ENCODE results near the gene INTS11.
A peak's percentile ranks its signal among the peaks of the same experiment; 100 is the strongest.

The INTS11 gene

DNA sequence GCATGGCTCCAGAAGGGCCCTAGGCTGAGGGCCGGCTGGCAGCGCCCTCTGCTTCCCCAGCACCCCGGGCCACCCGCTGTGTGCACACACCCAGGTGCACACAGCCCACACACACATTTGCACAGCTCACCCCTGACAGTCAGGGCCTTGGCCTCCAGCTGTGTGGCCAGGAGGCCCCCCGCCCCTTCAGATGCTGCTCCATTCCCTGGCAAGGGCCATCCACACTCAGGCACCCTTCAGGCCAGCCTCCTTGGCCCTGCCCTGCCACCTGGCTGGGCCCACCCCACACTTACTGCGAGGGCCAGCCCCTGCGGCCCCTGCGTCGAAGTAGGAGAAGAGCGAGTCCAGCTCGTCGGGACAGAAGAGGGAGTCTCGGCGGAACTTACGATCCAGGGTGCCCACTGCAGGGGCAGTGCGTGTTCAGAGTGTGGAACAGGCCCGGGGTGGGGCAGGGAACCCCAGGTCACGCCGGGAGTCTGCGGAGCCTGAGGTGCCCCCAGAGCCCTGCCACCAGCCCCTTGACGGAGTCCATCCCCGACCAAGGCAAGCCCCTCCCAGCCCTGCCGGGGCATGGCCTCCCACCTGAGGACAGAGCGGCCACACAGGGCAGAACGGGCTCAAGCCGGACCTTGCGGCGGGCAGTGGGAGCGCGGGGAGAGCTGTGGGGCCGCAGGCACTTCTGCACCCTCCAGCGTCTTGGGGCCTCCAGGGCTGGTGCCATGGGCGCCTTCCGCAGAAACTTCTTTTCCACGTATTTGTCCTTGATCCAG lies 29.1 kb downstream of the INTS11 start:
- FAIRE-seq, result no peak
- TF ChIP-seq POLR2A (IDR thresholded peaks at IDR 0.05; ENCODE audit: low read depth, low read length) (no peak), PAX5 (IDR thresholded peaks at IDR 0.05; ENCODE audit: insufficient read depth, low read length, severe bottlenecking) (no peak), SPI1 (IDR thresholded peaks at IDR 0.05; ENCODE audit: low read depth, low read length) (no peak), TAF1 (IDR thresholded peaks at IDR 0.05; ENCODE audit: low read depth, low read length) (no peak), POU2F2 (IDR thresholded peaks at IDR 0.05; ENCODE audit: low read depth, low read length) (no peak), POLR2AphosphoS5 (IDR thresholded peaks at IDR 0.05; ENCODE audit: low read depth, low read length) (no peak)
- no peak for DNase-seq (ENCODE audit: insufficient read length, low spot score)

DNA sequence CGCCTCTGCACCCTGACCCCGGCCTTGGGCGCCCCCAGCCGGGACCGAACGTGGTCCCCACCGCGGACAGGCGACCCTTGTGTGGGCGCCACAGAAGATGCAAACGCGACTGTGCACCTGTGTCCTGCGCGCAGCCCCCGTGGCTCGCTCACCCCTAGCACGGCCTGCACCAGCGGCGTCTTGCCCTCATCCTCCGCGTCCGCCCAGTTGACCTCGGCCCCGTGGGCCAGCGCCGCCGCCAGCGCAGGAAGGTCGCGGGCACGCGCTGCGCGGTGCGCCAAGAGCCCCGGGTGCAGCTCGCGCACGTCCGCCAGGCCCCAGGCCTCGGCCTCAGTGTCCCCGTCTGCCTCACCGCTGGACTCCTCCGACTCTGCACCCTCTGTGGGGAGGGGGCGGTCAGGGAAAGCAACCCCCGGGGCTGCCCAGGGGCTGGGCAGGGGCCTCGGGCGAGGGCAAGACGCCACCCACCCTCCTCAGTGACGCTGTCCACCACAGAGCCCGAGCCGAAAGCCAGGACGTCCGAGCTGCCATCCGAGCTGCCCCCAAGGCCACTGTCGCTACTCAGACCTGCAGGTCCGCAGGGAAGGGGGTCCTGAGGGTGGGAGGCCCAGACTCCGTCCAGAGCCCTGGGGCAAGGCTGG lies 30.1 kb downstream of the INTS11 start:
- DNase-seq (ENCODE audit: insufficient read length, low spot score) (no peak), FAIRE-seq (no peak)
- TF ChIP-seq TAF1 (IDR thresholded peaks at IDR 0.05; ENCODE audit: low read depth, low read length), result no peak
- TF ChIP-seq POLR2AphosphoS5 (IDR thresholded peaks at IDR 0.05; ENCODE audit: low read depth, low read length), result no peak
- TF ChIP-seq POLR2A (IDR thresholded peaks at IDR 0.05; ENCODE audit: low read depth, low read length), result no peak
- TF ChIP-seq PAX5 (IDR thresholded peaks at IDR 0.05; ENCODE audit: insufficient read depth, low read length, severe bottlenecking), result no peak
- TF ChIP-seq SPI1 (IDR thresholded peaks at IDR 0.05; ENCODE audit: low read depth, low read length), result no peak
- no peak for TF ChIP-seq POU2F2 (IDR thresholded peaks at IDR 0.05; ENCODE audit: low read depth, low read length)

DNA sequence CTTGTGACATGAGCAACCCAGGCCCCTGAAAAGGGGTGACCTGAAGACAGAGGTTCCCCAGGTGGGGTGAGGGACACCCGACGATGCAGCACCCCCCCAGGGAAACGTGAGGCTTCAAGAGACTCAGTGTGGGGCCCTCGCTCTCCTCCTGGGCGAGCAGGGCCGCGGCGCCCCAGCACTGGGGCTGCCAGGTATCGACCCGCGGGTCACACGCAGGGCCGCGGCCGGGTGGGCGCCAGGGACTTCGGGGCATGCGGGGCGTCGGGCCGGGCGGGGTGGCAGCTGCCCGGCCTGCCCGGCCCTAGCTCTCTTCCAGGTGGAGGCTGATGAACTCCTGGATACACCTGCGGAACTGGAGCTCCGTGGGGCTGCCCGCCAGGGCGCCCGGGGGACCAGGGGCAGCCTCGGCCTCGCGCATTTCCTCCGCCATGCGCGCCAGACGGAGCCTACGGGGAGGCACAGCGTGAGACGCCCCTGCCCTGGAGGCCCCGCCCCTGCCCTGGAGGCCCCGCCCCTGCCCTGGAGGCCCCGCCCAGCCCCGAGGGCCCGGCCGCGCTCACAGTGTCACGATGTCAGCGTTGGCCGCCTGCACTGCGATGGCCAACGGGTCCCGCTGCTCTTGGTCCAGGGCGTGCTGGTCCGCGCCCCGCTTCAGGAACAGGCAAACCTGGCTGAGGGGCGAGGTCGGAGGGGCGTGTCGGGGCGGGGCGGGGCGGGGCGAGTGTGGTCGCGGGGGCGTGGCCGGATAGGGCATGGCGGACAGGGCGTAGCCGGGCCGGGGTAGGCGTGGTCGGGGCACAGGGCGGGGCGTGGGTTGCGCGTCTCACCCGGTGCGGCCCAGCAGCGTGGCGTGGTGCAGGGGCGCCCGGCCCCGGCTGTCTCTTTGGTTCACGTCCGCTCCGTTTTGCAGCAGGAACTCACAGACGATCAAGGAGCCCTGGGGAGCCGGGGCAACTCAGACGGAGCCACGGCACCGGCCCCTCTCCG lies 30.9 kb downstream of the INTS11 start:
- DNase-seq (ENCODE audit: insufficient read length, low spot score), result no peak
- TF ChIP-seq TAF1 (IDR thresholded peaks at IDR 0.05; ENCODE audit: low read depth, low read length) (no peak), POU2F2 (IDR thresholded peaks at IDR 0.05; ENCODE audit: low read depth, low read length) (no peak), POLR2AphosphoS5 (IDR thresholded peaks at IDR 0.05; ENCODE audit: low read depth, low read length) (no peak), PAX5 (IDR thresholded peaks at IDR 0.05; ENCODE audit: insufficient read depth, low read length, severe bottlenecking) (no peak), POLR2A (IDR thresholded peaks at IDR 0.05; ENCODE audit: low read depth, low read length) (no peak), SPI1 (IDR thresholded peaks at IDR 0.05; ENCODE audit: low read depth, low read length) (no peak)
- no peak for FAIRE-seq

DNA sequence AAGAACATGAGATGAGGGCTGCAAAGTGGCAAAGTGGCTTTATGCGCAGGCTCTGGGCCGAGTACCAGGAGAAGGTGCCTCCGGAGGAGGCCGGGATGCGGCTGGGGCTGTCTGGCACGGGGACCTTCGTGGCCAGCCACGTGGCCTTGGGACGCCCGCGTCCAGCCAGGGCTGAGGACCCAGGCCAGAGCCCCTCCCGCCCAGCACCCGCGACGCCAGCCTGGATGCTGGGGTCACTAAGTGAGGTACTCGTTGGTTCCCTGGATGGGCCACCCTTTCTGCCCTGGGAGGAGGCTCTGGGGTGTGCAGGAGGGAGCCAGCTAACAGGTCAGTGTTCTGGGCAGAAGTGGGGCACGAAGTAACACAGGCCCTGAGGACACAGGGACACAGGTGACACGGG lies 31.6 kb downstream of the INTS11 start:
- no peak for DNase-seq (ENCODE audit: insufficient read length, low spot score)
- no peak for FAIRE-seq

DNA sequence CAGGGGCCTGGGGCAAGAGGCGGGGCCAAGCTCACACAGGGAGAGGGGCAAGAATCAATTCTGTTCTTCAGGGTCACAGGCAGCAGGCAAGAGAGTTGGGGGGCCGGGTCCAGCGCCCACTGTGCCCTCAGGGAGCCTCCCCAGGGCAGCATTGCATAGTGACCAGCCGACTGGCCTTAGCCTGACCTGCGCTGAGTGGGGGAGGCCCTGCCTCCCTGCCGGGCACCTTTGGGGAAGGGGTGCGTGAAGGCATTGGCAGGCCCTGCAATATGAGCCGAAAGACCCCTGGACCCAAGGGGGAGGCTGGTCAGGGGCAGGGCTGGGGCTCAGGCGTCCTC lies 32.0 kb downstream of the INTS11 start:
- DNase-seq (ENCODE audit: insufficient read length, low spot score) (no peak), FAIRE-seq (no peak)
- TF ChIP-seq PAX5 (IDR thresholded peaks at IDR 0.05; ENCODE audit: insufficient read depth, low read length, severe bottlenecking), result no peak
- no peak for TF ChIP-seq POU2F2 (IDR thresholded peaks at IDR 0.05; ENCODE audit: low read depth, low read length)
- TF ChIP-seq POLR2AphosphoS5 (IDR thresholded peaks at IDR 0.05; ENCODE audit: low read depth, low read length), result no peak
- TF ChIP-seq POLR2A (IDR thresholded peaks at IDR 0.05; ENCODE audit: low read depth, low read length), result no peak
- no peak for TF ChIP-seq SPI1 (IDR thresholded peaks at IDR 0.05; ENCODE audit: low read depth, low read length)
- TF ChIP-seq TAF1 (IDR thresholded peaks at IDR 0.05; ENCODE audit: low read depth, low read length), result no peak

More for the DNA sequence above, 31.6 kb downstream of the INTS11 start:
- TF ChIP-seq POLR2AphosphoS5 (IDR thresholded peaks at IDR 0.05; ENCODE audit: low read depth, low read length) (no peak), PAX5 (IDR thresholded peaks at IDR 0.05; ENCODE audit: insufficient read depth, low read length, severe bottlenecking) (no peak), TAF1 (IDR thresholded peaks at IDR 0.05; ENCODE audit: low read depth, low read length) (no peak), POU2F2 (IDR thresholded peaks at IDR 0.05; ENCODE audit: low read depth, low read length) (no peak), POLR2A (IDR thresholded peaks at IDR 0.05; ENCODE audit: low read depth, low read length) (no peak), SPI1 (IDR thresholded peaks at IDR 0.05; ENCODE audit: low read depth, low read length) (no peak)

DNA sequence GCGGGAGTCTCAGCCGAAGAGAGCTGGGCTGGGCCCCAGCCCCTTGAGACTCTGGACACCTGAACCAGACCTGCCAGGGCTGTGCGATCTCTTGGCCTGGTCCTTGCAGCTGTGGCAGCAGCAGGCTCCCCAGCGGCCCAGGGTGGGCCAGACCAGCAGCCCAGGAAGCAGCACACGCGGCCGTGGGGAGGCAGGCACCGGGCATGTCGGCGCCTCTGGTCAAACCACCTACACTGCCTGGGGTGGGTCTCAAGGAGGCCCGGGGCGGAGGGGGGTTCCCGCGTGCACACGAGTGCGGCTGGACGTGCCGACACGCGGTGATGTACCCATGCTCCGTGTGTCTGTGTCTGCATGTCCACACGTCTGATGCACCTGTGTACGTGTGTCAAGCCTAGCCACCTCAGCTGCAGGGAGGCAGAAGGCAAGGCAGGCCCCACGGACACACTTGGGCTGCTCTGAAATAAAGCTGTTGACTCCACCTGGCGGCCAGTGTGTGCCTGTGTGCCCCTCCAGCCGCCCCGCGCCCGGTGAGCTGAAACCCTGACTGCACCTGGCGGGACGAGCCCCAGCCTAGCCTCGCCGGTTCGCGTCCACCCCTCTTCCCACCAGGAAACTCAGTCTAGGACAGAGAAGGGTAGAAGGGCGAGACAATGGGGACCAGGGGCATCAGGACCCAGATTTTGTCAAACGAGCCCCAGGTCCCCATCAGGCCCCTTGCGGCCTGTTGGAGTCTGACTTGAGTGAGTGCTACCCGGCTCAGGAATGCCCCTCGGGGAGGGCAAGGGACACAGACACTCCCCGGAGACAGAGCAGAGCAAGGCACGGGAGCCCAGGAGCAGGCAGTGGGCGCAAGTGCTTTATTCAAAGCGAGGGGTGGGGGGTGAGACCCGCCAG lies 32.7 kb downstream of the INTS11 start:
- TF ChIP-seq SPI1 (IDR thresholded peaks at IDR 0.05; ENCODE audit: low read depth, low read length), result no peak
- 0 out of 2 replicates have a peak, but pooled peaks have one; percentile 20 for TF ChIP-seq POLR2A (IDR thresholded peaks at IDR 0.05; ENCODE audit: low read depth, low read length)
- TF ChIP-seq TAF1 (IDR thresholded peaks at IDR 0.05; ENCODE audit: low read depth, low read length), result no peak
- TF ChIP-seq POU2F2 (IDR thresholded peaks at IDR 0.05; ENCODE audit: low read depth, low read length), result no peak
- DNase-seq (ENCODE audit: insufficient read length, low spot score), result peak; percentile 96
- peak; percentile 95 for FAIRE-seq

DNA sequence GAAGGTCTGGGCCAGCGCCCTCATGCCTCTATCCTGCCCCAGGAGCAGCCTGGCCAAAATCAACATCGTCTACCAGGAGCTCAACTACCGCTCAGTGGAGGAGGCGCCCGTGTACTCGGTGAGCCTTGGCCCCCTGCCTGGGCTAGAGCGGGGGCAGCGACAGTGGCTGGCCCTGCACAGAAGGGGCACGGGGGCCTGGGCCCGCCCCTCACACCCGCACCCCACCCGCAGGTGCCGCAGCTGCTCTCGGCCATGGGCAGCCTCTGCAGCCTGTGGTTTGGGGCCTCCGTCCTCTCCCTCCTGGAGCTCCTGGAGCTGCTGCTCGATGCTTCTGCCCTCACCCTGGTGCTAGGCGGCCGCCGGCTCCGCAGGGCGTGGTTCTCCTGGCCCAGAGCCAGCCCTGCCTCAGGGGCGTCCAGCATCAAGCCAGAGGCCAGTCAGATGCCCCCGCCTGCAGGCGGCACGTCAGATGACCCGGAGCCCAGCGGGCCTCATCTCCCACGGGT lies 33.4 kb downstream of the INTS11 start:
- DNase-seq (ENCODE audit: insufficient read length, low spot score) (no peak), FAIRE-seq (no peak)
- TF ChIP-seq SPI1 (IDR thresholded peaks at IDR 0.05; ENCODE audit: low read depth, low read length) (no peak), POLR2A (IDR thresholded peaks at IDR 0.05; ENCODE audit: low read depth, low read length) (no peak), TAF1 (IDR thresholded peaks at IDR 0.05; ENCODE audit: low read depth, low read length) (no peak), POU2F2 (IDR thresholded peaks at IDR 0.05; ENCODE audit: low read depth, low read length) (no peak), POLR2AphosphoS5 (IDR thresholded peaks at IDR 0.05; ENCODE audit: low read depth, low read length) (no peak)

- DNase-seq (ENCODE audit: insufficient read length, low spot score), result peak; percentile 89
- peak; percentile 86 for FAIRE-seq
- TF ChIP-seq SPI1 (IDR thresholded peaks at IDR 0.05; ENCODE audit: low read depth, low read length), result no peak
- TF ChIP-seq TAF1 (IDR thresholded peaks at IDR 0.05; ENCODE audit: low read depth, low read length), result no peak
- no peak for TF ChIP-seq POLR2AphosphoS5 (IDR thresholded peaks at IDR 0.05; ENCODE audit: low read depth, low read length)
- TF ChIP-seq POU2F2 (IDR thresholded peaks at IDR 0.05; ENCODE audit: low read depth, low read length), result no peak
- TF ChIP-seq PAX5 (IDR thresholded peaks at IDR 0.05; ENCODE audit: insufficient read depth, low read length, severe bottlenecking), result no peak
- TF ChIP-seq POLR2A (IDR thresholded peaks at IDR 0.05; ENCODE audit: low read depth, low read length), result no peak
Measured at GRCh38 chr1:1290238-1290731, 34.2 kb downstream of the INTS11 start.

All from GM12891 (cell line).